ENCODE results near the gene ADD2. TPM values are rescaled to one million over a fixed set of nuclear protein-coding genes. Genes with fewer than 3 reads are reported as not detected.
"Not testable (repeated sequence)": the region's sequence is repeated elsewhere in the genome, so short reads cannot be mapped to it uniquely, and the experiment has no call there.

The ADD2 gene
- polyA plus RNA-seq (ENCODE audit: insufficient read length): 6.0 TPM
- long read RNA-seq, donor 1: 0 reads
- long read RNA-seq, donor 2, full-length matches to known transcripts: 2 of 2 reads
- long read RNA-seq, donor 2, partial matches to known transcripts: 0 of 2 reads
- long read RNA-seq, donor 2, other reads (novel, unspliced or antisense): 0 of 2 reads
- long read RNA-seq, donor 3: 0 reads
- long read RNA-seq, donor 4: 0 reads
- long read RNA-seq, donor 5: 0 reads
- long read RNA-seq, donor 6: 0 reads
- long read RNA-seq, donor 7, full-length matches to known transcripts: 1 of 1 reads
- long read RNA-seq, donor 7, partial matches to known transcripts: 0 of 1 reads
- long read RNA-seq, donor 7, other reads (novel, unspliced or antisense): 0 of 1 reads
- long read RNA-seq, donor 8: 0 reads

- DNase-seq: peak; percentile 50
These were observed at the start of gene ADD2 for GRCh38 chr2:70767699-70768589. TSS of gene ADD2 (minus strand) at chr2:70768200. CDS start at chr2:70706408, 61,792 bp downstream.

- peak; percentile 0 for DNase-seq
These were observed 49.4 kb upstream of the ADD2 start for GRCh38 chr2:70817284-70817954.

- DNase-seq: no peak
These were observed 48.7 kb upstream of the ADD2 start for GRCh38 chr2:70816726-70817125.

GRCh38 chr2:70808983-70809958 is 41.3 kb upstream of the ADD2 start:
- no peak for DNase-seq

GRCh38 chr2:70807828-70808118 is 39.8 kb upstream of the ADD2 start:
- DNase-seq: no peak

GRCh38 chr2:70807102-70807827 is 39.3 kb upstream of the ADD2 start:
- no peak for DNase-seq

- DNase-seq: no peak
These were observed 38.6 kb upstream of the ADD2 start for GRCh38 chr2:70806620-70807019.

GRCh38 chr2:70806013-70806412 is 38.0 kb upstream of the ADD2 start:
- DNase-seq: no peak

GRCh38 chr2:70801607-70802263 is 33.7 kb upstream of the ADD2 start:
- DNase-seq: no peak

- no peak for DNase-seq
These were observed 31.7 kb upstream of the ADD2 start for GRCh38 chr2:70799706-70800105.

- DNase-seq: not testable (repeated sequence)
These were observed 30.0 kb upstream of the ADD2 start for GRCh38 chr2:70797996-70798395.

- DNase-seq: no peak
These were observed 29.5 kb upstream of the ADD2 start for GRCh38 chr2:70797506-70797905.

- DNase-seq: no peak
These were observed 28.3 kb upstream of the ADD2 start for GRCh38 chr2:70796262-70796661.

GRCh38 chr2:70795164-70795995 is 27.4 kb upstream of the ADD2 start:
- DNase-seq: no peak

GRCh38 chr2:70793450-70793849 is 25.4 kb upstream of the ADD2 start:
- no peak for DNase-seq

GRCh38 chr2:70790136-70790828 is 22.3 kb upstream of the ADD2 start, which contains the start of gene FIGLA:
TSS of gene FIGLA (minus strand) at chr2:70790643. CDS start at chr2:70790638, 5 bp downstream.
- DNase-seq: peak; percentile 11

GRCh38 chr2:70789304-70790135 is 21.5 kb upstream of the ADD2 start:
- DNase-seq: peak; percentile 69
